Upper lobe of left lung (tissue), 6 donors: ENCODE results near the gene PHF20. TPM values are rescaled to one million over a fixed set of nuclear protein-coding genes. Genes with fewer than 3 reads are reported as not detected.
"Not testable (repeated sequence)": the region's sequence is repeated elsewhere in the genome, so short reads cannot be mapped to it uniquely, and the experiment has no call there.

ENCODE experiments used
- ATAC-seq, 2 donors: fragments of 200-7000 bp; cut with Tn5 transposase; one replicate each; pipeline ENCODE4 v1.9.1; 2022; ENCODE audit warnings: mild to moderate bottlenecking in 2 of 2, moderate library complexity in 2 of 2; ENCODE audit not compliant: low FRiP score in 2 of 2
- DNase-seq, 2 donors: peaks; one replicate each; pipeline ENCODE4 v3.0.0-alpha.2; 2019 to 2020
- H3K27ac ChIP-seq, 4 donors: fragments of 200-600 bp; sonication (generic); one replicate each; pipeline ENCODE4 v1.5.1; 2016 to 2019
- H3K27me3 ChIP-seq, 4 donors: fragments of 200-600 bp; sonication (generic); one replicate each; pipeline ENCODE4 v1.5.1; 2017 to 2019
- H3K36me3 ChIP-seq, 4 donors: fragments of 200-600 bp; sonication (generic); one replicate each; pipeline ENCODE4 v1.5.1; 2016 to 2019
- H3K4me1 ChIP-seq, 4 donors: fragments of 200-600 bp; sonication (generic); one replicate each; pipeline ENCODE4 v1.5.1; 2018 to 2019
- H3K4me3 ChIP-seq, 4 donors: fragments of 200-600 bp; sonication (generic); one replicate each; pipeline ENCODE4 v1.5.1; 2017 to 2019; ENCODE audit warnings: mild to moderate bottlenecking in 2 of 4, moderate library complexity in 1 of 4
- H3K9me3 ChIP-seq, 4 donors: fragments of 200-600 bp; sonication (generic); one replicate each; pipeline ENCODE4 v1.5.1; 2018 to 2019
- CTCF ChIP-seq, 6 experiments: fragments of 450-650 bp in 4 of 6; fragments of 200-600 bp in 2 of 6; sonication (generic) in 2 of 6; IDR thresholded peaks; one replicate each; pipeline ENCODE4 v1.5.1; 2016 to 2019; ENCODE audit warnings: antibody characterized with exemption in 6 of 6
- EP300 ChIP-seq, 4 donors: sonication (generic); formaldehyde crosslinking; IDR thresholded peaks; one replicate each; pipeline ENCODE4 v1.5.1; 2017; ENCODE audit warnings: antibody characterized with exemption in 4 of 4, control low read depth in 2 of 4
- POLR2A ChIP-seq, 4 donors: fragments of 450-650 bp; IDR thresholded peaks; one replicate each; pipeline ENCODE4 v1.5.1; 2016 to 2017; ENCODE audit warnings: antibody characterized with exemption in 4 of 4, mild to moderate bottlenecking in 2 of 4
- POLR2AphosphoS5 ChIP-seq, 2 donors: sonication (generic); formaldehyde crosslinking; IDR thresholded peaks; one replicate each; pipeline ENCODE4 v1.5.1; 2017; ENCODE audit warnings: antibody characterized with exemption in 2 of 2
- WGBS, 2 donors: methylation state at CpG; one replicate each; pipeline ENCODE4 v1.1.5; 2017 to 2018; 5-methylcytosine and 5-hydroxymethylcytosine counted together
- total RNA-seq, 6 donors: library from RNA; depleted of rRNA in 4 of 6; stranded (reverse); fragments of >200 nt in 4 of 6; gene quantifications; one replicate each; pipeline versions ENCODE4 v1.1.0 to v1.2.1, GENCODE V29; 2016 to 2021
- donor health status: DM: no; HTN: no; CAD: no; lungs with moderate emphysema.
- donor health status: DM: no; HTN: yes; CAD: no; lungs with severe emphysema.

PHF20 gene
- total RNA-seq, 6 donors from 2014 or later = 29.9 to 65.9 (median 42.5) TPM

GRCh38 chr20:35741892-35742740, 29.7 kb upstream of the PHF20 start, which contains the start of gene RBM39:
Gene RBM39 (minus strand): TSS chr20:35742260. CDS start chr20:35740874, 1,386 bp downstream.
- WGBS, 2 donors = 0 to 1% methylated on average over 39 to 66 of the region's 66 CpGs
- Histone ChIP-seq H3K4me3 (peak within 1 kb of the TSS; percentile 64 to 86 (median 77)), H3K4me1 (peaks cover 36 to 49% (median 43%) of the 10 kb centered on the region in 4 donors), H3K36me3 (peaks cover 15 to 36% (median 25%) of the 10 kb centered on the region in 4 donors), H3K27ac (peak within 1 kb of the TSS; percentile 98 to 100 (median 99)), H3K9me3 (no peaks in the 10 kb centered on the region), H3K27me3 (no peaks in the 10 kb centered on the region)
- TF ChIP-seq EP300 (IDR thresholded peaks at IDR 0.05) (peak in 1 of 4 donors; percentile 84), POLR2AphosphoS5 (IDR thresholded peaks at IDR 0.05) (peak; percentile 94 to 98), POLR2A (IDR thresholded peaks at IDR 0.05) (peak; percentile 92 to 98 (median 94)), CTCF (IDR thresholded peaks at IDR 0.05) (peak; percentile 21 to 63 (median 54))
- DNase-seq (peak; percentile 94 to 99), ATAC-seq (peak; percentile 95 to 98)

GRCh38 chr20:35742741-35743523, 28.9 kb upstream of the PHF20 start:
- ATAC-seq (peak; percentile 16 to 23), DNase-seq (no peak)
- WGBS, 2 donors = 0 to 1% methylated on average over 8 of the region's 8 CpGs
- no peaks in the 10 kb centered on the region for H3K27me3 ChIP-seq
- TF ChIP-seq EP300 (IDR thresholded peaks at IDR 0.05) (no peak), CTCF (IDR thresholded peaks at IDR 0.05) (no peak), POLR2AphosphoS5 (IDR thresholded peaks at IDR 0.05) (no peak), POLR2A (IDR thresholded peaks at IDR 0.05) (peak in 1 of 4 donors; percentile 19)
- H3K4me3 ChIP-seq = peak overlapping the region; percentile 2 to 86 (median 67)
- H3K4me1 ChIP-seq = peaks cover 32 to 41% (median 37%) of the 10 kb centered on the region in 4 donors
- H3K36me3 ChIP-seq = peaks cover 11 to 28% (median 20%) of the 10 kb centered on the region in 4 donors
- H3K9me3 ChIP-seq = no peaks in the 10 kb centered on the region
- peak overlapping the region; percentile 94 to 99 (median 98) for H3K27ac ChIP-seq

- Histone ChIP-seq H3K27me3 (no peaks in the 10 kb centered on the region), H3K4me3 (peak overlapping the region in 3 of 4 donors; percentile 3 to 86 (median 64)), H3K4me1 (peaks cover 24 to 31% (median 27%) of the 10 kb centered on the region in 4 donors), H3K27ac (peak overlapping the region; percentile 94 to 99 (median 98)), H3K9me3 (no peaks in the 10 kb centered on the region), H3K36me3 (peaks cover 1 to 19% (median 10%) of the 10 kb centered on the region in 4 donors)
- 52 to 60% methylated on average over 15 of the region's 15 CpGs for WGBS, 2 donors
- ATAC-seq (no peak), DNase-seq (no peak)
- TF ChIP-seq CTCF (IDR thresholded peaks at IDR 0.05) (no peak), POLR2AphosphoS5 (IDR thresholded peaks at IDR 0.05) (peak in 1 of 2 donors; percentile 51)
Observed at GRCh38 chr20:35743693-35744491, 27.9 kb upstream of the PHF20 start.

- Histone ChIP-seq H3K4me3 (peak overlapping the region in 1 of 4 donors; percentile 86), H3K36me3 (peaks cover 0 to 13% (median 6%) of the 10 kb centered on the region in 4 donors), H3K4me1 (peaks cover 18 to 26% (median 22%) of the 10 kb centered on the region in 4 donors), H3K27ac (peak overlapping the region; percentile 94 to 99 (median 98))
- ATAC-seq, H3K27me3 ChIP-seq, DNase-seq, H3K9me3 ChIP-seq: not testable (repeated sequence)
- 91 to 96% methylated on average over 3 of the region's 3 CpGs for WGBS, 2 donors
Observed at GRCh38 chr20:35744492-35744841, 27.3 kb upstream of the PHF20 start.
